Hepatocyte (in vitro differentiated cells): ENCODE results near the gene BMP6. TPM values are rescaled to one million over a fixed set of nuclear protein-coding genes. Genes with fewer than 3 reads are reported as not detected.

Experiments used
- DNase-seq: peaks from one replicate; pipeline ENCODE4 v3.0.0-alpha.2; 2016; ENCODE audit warnings: low spot score
- H2AFZ ChIP-seq: fragments of 200-600 bp; sonication (generic); 2 replicates; pipeline ENCODE4 v1.6.0; 2016; ENCODE audit warnings: antibody characterized with exemption, mild to moderate bottlenecking
- H3K27ac ChIP-seq: fragments of 200-600 bp; sonication (generic); 2 replicates; pipeline ENCODE4 v1.5.1; 2016; ENCODE audit warnings: mild to moderate bottlenecking
- H3K27me3 ChIP-seq: fragments of 200-600 bp; sonication (generic); 2 replicates; pipeline ENCODE4 v1.6.1; 2016
- H3K36me3 ChIP-seq: fragments of 200-600 bp; sonication (generic); replicated peaks from 2 replicates; pipeline ENCODE4 v1.5.1; 2016; ENCODE audit warnings: low read depth; ENCODE audit not compliant: insufficient read depth
- H3K4me1 ChIP-seq: fragments of 200-600 bp; sonication (generic); 2 replicates; pipeline ENCODE4 v1.5.1; 2016; ENCODE audit warnings: mild to moderate bottlenecking, moderate library complexity; ENCODE audit not compliant: insufficient read depth
- H3K4me2 ChIP-seq: fragments of 200-600 bp; sonication (generic); 2 replicates; pipeline ENCODE4 v1.6.0; 2016
- H3K4me3 ChIP-seq: fragments of 200-600 bp; sonication (generic); 2 replicates; pipeline ENCODE4 v1.5.1; 2016; ENCODE audit warnings: mild to moderate bottlenecking
- H3K79me2 ChIP-seq: fragments of 200-600 bp; sonication (generic); 2 replicates; pipeline ENCODE4 v1.6.0; 2017; ENCODE audit warnings: mild to moderate bottlenecking
- H3K9me2 ChIP-seq: fragments of 200-600 bp; sonication (generic); replicated peaks from 2 replicates; pipeline ENCODE4 v1.6.0; 2017; ENCODE audit warnings: mild to moderate bottlenecking; ENCODE audit not compliant: insufficient read depth
- H3K9me3 ChIP-seq: fragments of 200-600 bp; sonication (generic); 2 replicates; pipeline ENCODE4 v1.5.1; 2016; ENCODE audit warnings: low read depth, mild to moderate bottlenecking
- H4K20me1 ChIP-seq: fragments of 200-600 bp; sonication (generic); 2 replicates; pipeline ENCODE4 v1.6.0; 2016; ENCODE audit warnings: mild to moderate bottlenecking; ENCODE audit not compliant: insufficient read depth, poor library complexity, severe bottlenecking
- EZH2 ChIP-seq: fragments of 200-600 bp; sonication (generic); IDR thresholded peaks from 2 replicates; pipeline ENCODE4 v1.6.1; 2016; ENCODE audit warnings: antibody characterized with exemption, mild to moderate bottlenecking, borderline replicate concordance
- EZH2phosphoT487 ChIP-seq: fragments of 200-600 bp; sonication (generic); IDR thresholded peaks from one replicate; pipeline ENCODE4 v1.6.1; 2018; ENCODE audit warnings: antibody characterized with exemption, mild to moderate bottlenecking, low read depth, moderate library complexity; ENCODE audit not compliant: unreplicated experiment, severe bottlenecking
- WGBS: methylation state at CpG from one replicate; pipeline ENCODE4 v1.1.6; 2016; ENCODE audit warnings: low lambda C conversion rate; ENCODE audit errors: missing lambda C conversion rate; 5-methylcytosine and 5-hydroxymethylcytosine counted together
- polyA plus RNA-seq: library from polyadenylated mRNA; unstranded; fragments of >200 nt; fragmentation: Nextera tagmentation; extraction: Ambion mirVana; gene quantifications from 2 replicates; pipeline ENCODE4 v1.2.1, GENCODE V29; 2016
- total RNA-seq: library from RNA; depleted of rRNA; stranded (reverse); fragments of >200 nt; gene quantifications from 2 replicates; pipeline ENCODE4 v1.2.3, GENCODE V29; 2014
- TF ChIP-seq, protein P1 (sequence below): fragments of 200-600 bp; sonication (generic); IDR thresholded peaks from 2 replicates; pipeline ENCODE4 v1.5.1; 2016; ENCODE audit warnings: antibody characterized with exemption, mild to moderate bottlenecking; ENCODE audit not compliant: poor library complexity

The BMP6 gene
- total and polyA plus RNA-seq, 2 experiments from 2014 or later = 4.0 to 4.3 TPM

DNA sequence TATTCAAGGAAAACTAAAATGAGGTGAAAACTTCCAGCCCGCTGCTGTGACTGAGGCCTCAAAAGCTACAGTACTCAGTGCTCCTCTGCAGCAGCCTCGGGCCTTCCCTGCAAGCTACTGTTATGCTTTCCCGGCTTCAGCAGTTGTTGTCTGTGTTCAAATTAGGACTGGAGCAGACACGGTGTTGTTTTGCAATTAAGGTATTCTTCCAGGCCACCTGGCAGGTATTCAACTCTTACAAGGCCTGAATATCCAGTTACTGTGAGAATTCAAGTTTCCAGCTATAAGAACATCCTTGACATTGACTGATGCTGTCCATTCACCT lies 174.0 kb downstream of the BMP6 start:
- Histone ChIP-seq H2AFZ (no peak overlapping the region), H3K79me2 (peaks cover 28% of the 10 kb centered on the region), H3K4me3 (no peak overlapping the region), H4K20me1 (peaks cover 10% of the 10 kb centered on the region), H3K27ac (no peak overlapping the region), H3K4me1 (peaks cover 17% of the 10 kb centered on the region), H3K9me2 (no peaks in the 10 kb centered on the region), H3K9me3 (no peaks in the 10 kb centered on the region), H3K4me2 (no peak overlapping the region), H3K27me3 (no peaks in the 10 kb centered on the region), H3K36me3 (peaks cover 4% of the 10 kb centered on the region)
- DNase-seq = no peak
- TF ChIP-seq EZH2 (no peak), EZH2phosphoT487 (no peak)
- TF ChIP-seq, protein P1, sequence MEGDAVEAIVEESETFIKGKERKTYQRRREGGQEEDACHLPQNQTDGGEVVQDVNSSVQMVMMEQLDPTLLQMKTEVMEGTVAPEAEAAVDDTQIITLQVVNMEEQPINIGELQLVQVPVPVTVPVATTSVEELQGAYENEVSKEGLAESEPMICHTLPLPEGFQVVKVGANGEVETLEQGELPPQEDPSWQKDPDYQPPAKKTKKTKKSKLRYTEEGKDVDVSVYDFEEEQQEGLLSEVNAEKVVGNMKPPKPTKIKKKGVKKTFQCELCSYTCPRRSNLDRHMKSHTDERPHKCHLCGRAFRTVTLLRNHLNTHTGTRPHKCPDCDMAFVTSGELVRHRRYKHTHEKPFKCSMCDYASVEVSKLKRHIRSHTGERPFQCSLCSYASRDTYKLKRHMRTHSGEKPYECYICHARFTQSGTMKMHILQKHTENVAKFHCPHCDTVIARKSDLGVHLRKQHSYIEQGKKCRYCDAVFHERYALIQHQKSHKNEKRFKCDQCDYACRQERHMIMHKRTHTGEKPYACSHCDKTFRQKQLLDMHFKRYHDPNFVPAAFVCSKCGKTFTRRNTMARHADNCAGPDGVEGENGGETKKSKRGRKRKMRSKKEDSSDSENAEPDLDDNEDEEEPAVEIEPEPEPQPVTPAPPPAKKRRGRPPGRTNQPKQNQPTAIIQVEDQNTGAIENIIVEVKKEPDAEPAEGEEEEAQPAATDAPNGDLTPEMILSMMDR = no peak
- WGBS = 42% methylated on average over 4 of the region's 4 CpGs

GRCh38 chr6:7900621-7901020 lies 174.7 kb downstream of the BMP6 start:
- TF ChIP-seq EZH2phosphoT487 (no peak), EZH2 (no peak)
- TF ChIP-seq, protein P1 = no peak
- Histone ChIP-seq H3K79me2 (peaks cover 36% of the 10 kb centered on the region), H3K4me1 (peaks cover 17% of the 10 kb centered on the region), H3K9me2 (no peaks in the 10 kb centered on the region), H2AFZ (no peak overlapping the region), H3K27me3 (no peaks in the 10 kb centered on the region), H3K4me3 (no peak overlapping the region), H3K27ac (no peak overlapping the region), H3K4me2 (no peak overlapping the region), H3K9me3 (no peaks in the 10 kb centered on the region), H4K20me1 (peaks cover 18% of the 10 kb centered on the region), H3K36me3 (peaks cover 4% of the 10 kb centered on the region)
- WGBS = 84% methylated on average over 2 of the region's 2 CpGs
- DNase-seq = no peak

GRCh38 chr6:7901056-7901455 lies 175.2 kb downstream of the BMP6 start:
- Histone ChIP-seq H3K27me3 (no peaks in the 10 kb centered on the region), H3K9me3 (no peaks in the 10 kb centered on the region), H3K4me1 (peaks cover 17% of the 10 kb centered on the region), H3K27ac (no peak overlapping the region), H3K4me3 (no peak overlapping the region), H3K36me3 (peaks cover 4% of the 10 kb centered on the region), H2AFZ (no peak overlapping the region), H3K4me2 (no peak overlapping the region), H3K79me2 (peaks cover 40% of the 10 kb centered on the region), H3K9me2 (no peaks in the 10 kb centered on the region), H4K20me1 (peaks cover 22% of the 10 kb centered on the region)
- DNase-seq = no peak
- 95% methylated on average over 9 of the region's 9 CpGs for WGBS
- TF ChIP-seq EZH2phosphoT487 = no peak
- TF ChIP-seq, protein P1 = no peak
- TF ChIP-seq EZH2 = no peak

GRCh38 chr6:7901780-7902179 lies 175.9 kb downstream of the BMP6 start:
- H3K27ac ChIP-seq = no peak overlapping the region
- peaks cover 45% of the 10 kb centered on the region for H3K79me2 ChIP-seq
- H3K4me1 ChIP-seq = peaks cover 17% of the 10 kb centered on the region
- H2AFZ ChIP-seq = no peak overlapping the region
- H3K4me2 ChIP-seq = no peak overlapping the region
- no peaks in the 10 kb centered on the region for H3K9me2 ChIP-seq
- no peak overlapping the region for H3K4me3 ChIP-seq
- H3K36me3 ChIP-seq = peaks cover 4% of the 10 kb centered on the region
- no peaks in the 10 kb centered on the region for H3K27me3 ChIP-seq
- H3K9me3 ChIP-seq = no peaks in the 10 kb centered on the region
- H4K20me1 ChIP-seq = peaks cover 27% of the 10 kb centered on the region
- TF ChIP-seq, protein P1 = no peak
- TF ChIP-seq EZH2 (no peak), EZH2phosphoT487 (no peak)
- no peak for DNase-seq
- WGBS = 89% methylated on average over 4 of the region's 4 CpGs
